GM12891 (cell line): ENCODE data around the gene FGD3.

ENCODE experiments used
- POLR2A ChIP-seq: IDR thresholded peaks from 2 replicates; pipeline ENCODE4 v1.6.1; 2011; ENCODE audit warnings: low read depth, low read length, control low read depth
- TAF1 ChIP-seq: IDR thresholded peaks from 2 replicates; pipeline ENCODE4 v1.6.1; 2011; ENCODE audit warnings: low read depth, low read length, control low read depth

GRCh38 chr9:92973700-92974099, 26.4 kb downstream of the FGD3 start:
- TF ChIP-seq POLR2A (no peak), TAF1 (no peak)
